Nephron (organoid): ENCODE data around the gene PON2.
A peak's percentile ranks its signal among the peaks of the same experiment; 100 is the strongest.

ENCODE experiments used
- H3K27ac Mint-ChIP-seq, 3 experiments: 2 replicates each; pipeline ENCODE4 v1.8.0; 2020; ENCODE audit warnings: mixed read lengths in 3 of 3, mild to moderate bottlenecking in 2 of 3, moderate library complexity in 1 of 3
- H3K27me3 Mint-ChIP-seq: 2 replicates; pipeline ENCODE4 v1.8.0; 2021; ENCODE audit warnings: low read depth, mild to moderate bottlenecking, moderate library complexity, mixed read lengths
- H3K36me3 Mint-ChIP-seq: 2 replicates; pipeline ENCODE4 v1.8.0; 2020; ENCODE audit warnings: low read depth, mixed read lengths
- H3K4me1 Mint-ChIP-seq: 2 replicates; pipeline ENCODE4 v1.8.0; 2020; ENCODE audit warnings: mixed read lengths
- H3K4me3 Mint-ChIP-seq, 3 experiments: 2 replicates each; pipeline ENCODE4 v1.8.0; 2020; ENCODE audit warnings: mild to moderate bottlenecking in 3 of 3, mixed read lengths in 3 of 3, moderate library complexity in 2 of 3
- H3K9me3 Mint-ChIP-seq: 2 replicates; pipeline ENCODE4 v1.8.0; 2020; ENCODE audit warnings: mixed read lengths
- CTCF ChIP-seq, 3 experiments: fragments of 200-600 bp; sonication (generic); IDR thresholded peaks; one replicate each; pipeline ENCODE4 v1.5.0; 2021; ENCODE audit warnings: antibody characterized with exemption in 3 of 3; ENCODE audit not compliant: unreplicated experiment in 3 of 3

The PON2 gene

GRCh38 chr7:95454438-95455045 lies 19.7 kb upstream of the PON2 start:
- TF ChIP-seq CTCF (IDR thresholded peaks at IDR 0.05; ENCODE audit: unreplicated experiment in 3 of 3): no peak
- Mint-ChIP-seq H3K27ac (no peak overlapping the region), H3K4me1 (no peaks in the 10 kb centered on the region), H3K36me3 (peaks cover 10% of the 10 kb centered on the region), H3K4me3 (no peak overlapping the region), H3K27me3 (no peaks in the 10 kb centered on the region), H3K9me3 (peaks cover 16% of the 10 kb centered on the region)

- Mint-ChIP-seq H3K36me3 (no peaks in the 10 kb centered on the region), H3K27me3 (no peaks in the 10 kb centered on the region), H3K4me3 (no peak overlapping the region), H3K9me3 (no peaks in the 10 kb centered on the region), H3K4me1 (no peaks in the 10 kb centered on the region), H3K27ac (no peak overlapping the region)
- no peak for TF ChIP-seq CTCF (IDR thresholded peaks at IDR 0.05; ENCODE audit: unreplicated experiment in 3 of 3)
Observed at GRCh38 chr7:95446618-95447017, 11.8 kb upstream of the PON2 start.

- Mint-ChIP-seq H3K27ac (peak overlapping the region; percentile 49 to 70 (median 62)), H3K27me3 (no peaks in the 10 kb centered on the region), H3K4me3 (no peak overlapping the region), H3K4me1 (no peaks in the 10 kb centered on the region), H3K9me3 (no peaks in the 10 kb centered on the region), H3K36me3 (no peaks in the 10 kb centered on the region)
- no peak for TF ChIP-seq CTCF (IDR thresholded peaks at IDR 0.05; ENCODE audit: unreplicated experiment in 3 of 3)
Observed at GRCh38 chr7:95444796-95445195, 10.0 kb upstream of the PON2 start.

GRCh38 chr7:95441042-95441823 lies 6.4 kb upstream of the PON2 start:
- Mint-ChIP-seq H3K27ac (peak overlapping the region; percentile 94 to 97 (median 94)), H3K9me3 (no peaks in the 10 kb centered on the region), H3K36me3 (no peaks in the 10 kb centered on the region), H3K4me3 (peak overlapping the region in 2 of 3 experiments; percentile 1 to 22), H3K27me3 (no peaks in the 10 kb centered on the region), H3K4me1 (no peaks in the 10 kb centered on the region)
- no peak for TF ChIP-seq CTCF (IDR thresholded peaks at IDR 0.05; ENCODE audit: unreplicated experiment in 3 of 3)

GRCh38 chr7:95440394-95441038 lies 5.7 kb upstream of the PON2 start:
- Mint-ChIP-seq H3K4me1 (no peaks in the 10 kb centered on the region), H3K36me3 (no peaks in the 10 kb centered on the region)

More at GRCh38 chr7:95440394-95441038, 5.7 kb upstream of the PON2 start:
- Mint-ChIP-seq H3K4me3 (peak overlapping the region in 2 of 3 experiments; percentile 12 to 22), H3K27me3 (no peaks in the 10 kb centered on the region), H3K27ac (peak overlapping the region; percentile 94 to 97 (median 94)), H3K9me3 (no peaks in the 10 kb centered on the region)
- TF ChIP-seq CTCF (IDR thresholded peaks at IDR 0.05; ENCODE audit: unreplicated experiment in 3 of 3): no peak
